GM18511 (cell line): ENCODE data around the gene MPND.
"Not testable (repeated sequence)": the region's sequence is repeated elsewhere in the genome, so short reads cannot be mapped to it uniquely, and the experiment has no call there.

Experiments
- ATAC-seq: cut with Tn5 transposase; IDR thresholded peaks from one replicate; pipeline ENCODE4 v1.9.1; 2021; ENCODE audit warnings: mild to moderate bottlenecking, moderate library complexity; ENCODE audit not compliant: unreplicated experiment

Gene MPND

GRCh38 chr19:4319067-4319718 is 24.2 kb upstream of the MPND start:
- no peak for ATAC-seq

- no peak for ATAC-seq
Observed at GRCh38 chr19:4320419-4320818, 22.9 kb upstream of the MPND start.

GRCh38 chr19:4322942-4323665 is 20.3 kb upstream of the MPND start:
- no peak for ATAC-seq

GRCh38 chr19:4323692-4324091 is 19.7 kb upstream of the MPND start:
- no peak for ATAC-seq

GRCh38 chr19:4324228-4324627 is 19.1 kb upstream of the MPND start:
- ATAC-seq, result no peak

GRCh38 chr19:4326215-4326836 is 17.0 kb upstream of the MPND start:
- ATAC-seq, result no peak

- ATAC-seq, result no peak
Observed at GRCh38 chr19:4326837-4327251, 16.5 kb upstream of the MPND start.

- no peak for ATAC-seq
Observed at GRCh38 chr19:4327252-4327876, 16.0 kb upstream of the MPND start.

- peak; percentile 19 for ATAC-seq
Observed at GRCh38 chr19:4327877-4328242, 15.5 kb upstream of the MPND start.

- ATAC-seq, result peak; percentile 75
Observed at GRCh38 chr19:4328243-4328990, 14.9 kb upstream of the MPND start.

GRCh38 chr19:4328991-4329681 is 14.2 kb upstream of the MPND start:
- not testable (repeated sequence) for ATAC-seq

GRCh38 chr19:4329858-4330257 is 13.5 kb upstream of the MPND start:
- ATAC-seq, result no peak

GRCh38 chr19:4334929-4335570 is 8.3 kb upstream of the MPND start:
- ATAC-seq, result no peak

GRCh38 chr19:4337906-4338440 is 5.4 kb upstream of the MPND start:
- no peak for ATAC-seq

- ATAC-seq, result no peak
Observed at GRCh38 chr19:4338441-4339355, 4.7 kb upstream of the MPND start, which contains the start of gene STAP2. TSS of gene STAP2 (minus strand) at chr19:4338827. CDS start at chr19:4338753, 74 bp downstream.

- no peak for ATAC-seq
Observed at GRCh38 chr19:4342314-4342614, 1.1 kb upstream of the MPND start.

GRCh38 chr19:4342615-4343369 is 570 bp upstream of the MPND start:
- peak; percentile 87 for ATAC-seq
